ENCODE measurements around the gene FANCE.
"Not testable (repeated sequence)": the region's sequence is repeated elsewhere in the genome, so short reads cannot be mapped to it uniquely, and the experiment has no call there.

Gene FANCE

GRCh38 chr6:35429463-35429862 lies 22.7 kb upstream of the FANCE start:
- DNase-seq (ENCODE audit: low read depth in 1 of 2, low spot score in 1 of 2): no peak

GRCh38 chr6:35432291-35432690 lies 19.8 kb upstream of the FANCE start:
- no peak for DNase-seq (ENCODE audit: low read depth in 1 of 2, low spot score in 1 of 2)

- not testable (repeated sequence) for DNase-seq (ENCODE audit: low read depth in 1 of 2, low spot score in 1 of 2)
Measured at GRCh38 chr6:35432702-35433101, 19.4 kb upstream of the FANCE start.

- no peak for DNase-seq (ENCODE audit: low read depth in 1 of 2, low spot score in 1 of 2)
Measured at GRCh38 chr6:35435074-35435837, 16.9 kb upstream of the FANCE start.

GRCh38 chr6:35436071-35436857 lies 15.9 kb upstream of the FANCE start:
- DNase-seq (ENCODE audit: low read depth in 1 of 2, low spot score in 1 of 2): no peak

GRCh38 chr6:35438378-35439065 lies 13.6 kb upstream of the FANCE start:
- DNase-seq (ENCODE audit: low read depth in 1 of 2, low spot score in 1 of 2): not testable (repeated sequence)

GRCh38 chr6:35439308-35439707 lies 12.8 kb upstream of the FANCE start:
- no peak for DNase-seq (ENCODE audit: low read depth in 1 of 2, low spot score in 1 of 2)

GRCh38 chr6:35441205-35441604 lies 10.9 kb upstream of the FANCE start:
- DNase-seq (ENCODE audit: low read depth in 1 of 2, low spot score in 1 of 2): no peak

GRCh38 chr6:35441642-35442041 lies 10.5 kb upstream of the FANCE start:
- DNase-seq (ENCODE audit: low read depth in 1 of 2, low spot score in 1 of 2): no peak

- DNase-seq (ENCODE audit: low read depth in 1 of 2, low spot score in 1 of 2): no peak
Measured at GRCh38 chr6:35442693-35443092, 9.4 kb upstream of the FANCE start.

GRCh38 chr6:35443341-35444030 lies 8.7 kb upstream of the FANCE start:
- DNase-seq (ENCODE audit: low read depth in 1 of 2, low spot score in 1 of 2): no peak

GRCh38 chr6:35445691-35446090 lies 6.4 kb upstream of the FANCE start:
- no peak for DNase-seq (ENCODE audit: low read depth in 1 of 2, low spot score in 1 of 2)

- no peak for DNase-seq (ENCODE audit: low read depth in 1 of 2, low spot score in 1 of 2)
Measured at GRCh38 chr6:35448191-35448590, 3.9 kb upstream of the FANCE start.

- DNase-seq (ENCODE audit: low read depth in 1 of 2, low spot score in 1 of 2): no peak
Measured at GRCh38 chr6:35449287-35449881, 2.8 kb upstream of the FANCE start.

- DNase-seq (ENCODE audit: low read depth in 1 of 2, low spot score in 1 of 2): no peak
Measured at GRCh38 chr6:35451354-35452182, 570 bp upstream of the FANCE start.

GRCh38 chr6:35453236-35453635 lies 1.1 kb downstream of the FANCE start:
- DNase-seq (ENCODE audit: low read depth in 1 of 2, low spot score in 1 of 2): no peak

GRCh38 chr6:35454391-35455110 lies 2.4 kb downstream of the FANCE start:
- no peak for DNase-seq (ENCODE audit: low read depth in 1 of 2, low spot score in 1 of 2)

- no peak for DNase-seq (ENCODE audit: low read depth in 1 of 2, low spot score in 1 of 2)
Measured at GRCh38 chr6:35457907-35458306, 5.8 kb downstream of the FANCE start.

- DNase-seq (ENCODE audit: low read depth in 1 of 2, low spot score in 1 of 2): no peak
Measured at GRCh38 chr6:35461270-35461669, 9.1 kb downstream of the FANCE start.

Data from activated T-helper 1 cell treated with anti-CD3 and anti-CD28 coated beads, Interleukin-2, amount 50 U/mL, for 16 hours (primary cell).